RWPE1 (cell line): ENCODE measurements around the gene NAXE.

Source experiments
- CTCF ChIA-PET: fragments of 350-600 bp; sonication (Branson Sonifier 250); formaldehyde crosslinking; extraction: SDS; loops from one replicate; lab custom pipeline; 2021; lab: Yijun Ruan, JAX
- POLR2A ChIA-PET: fragments of 400-600 bp; formaldehyde crosslinking; extraction: SDS; loops from one replicate; lab custom pipeline; 2020; ENCODE audit warnings: antibody characterized with exemption; ENCODE audit not compliant: low non-redundant PET; lab: Yijun Ruan, JAX
- DNase-seq: peaks from one replicate; pipeline ENCODE4 v3.0.0; 2012; ENCODE audit warnings: low spot score
- H3K27ac ChIP-seq: fragments of 450-650 bp; 2 replicates; pipeline ENCODE4 v1.5.1; 2017
- CTCF ChIP-seq: fragments of 450-650 bp; conservative IDR thresholded peaks from 2 replicates; pipeline ENCODE4 v1.5.1; 2017; ENCODE audit warnings: low read depth, mild to moderate bottlenecking

The NAXE gene

GRCh38 chr1:156560585-156561163 lies 30.9 kb upstream of the NAXE start:
- ChIA-PET CTCF (no interaction called here), POLR2A (no interaction called here)
- no peak for DNase-seq
- no peak for TF ChIP-seq CTCF
- no peak overlapping the region for H3K27ac ChIP-seq

GRCh38 chr1:156565519-156565918 lies 26.1 kb upstream of the NAXE start:
- H3K27ac ChIP-seq = no peak overlapping the region
- POLR2A ChIA-PET = no interaction called here
- no peak for DNase-seq
- CTCF ChIA-PET = no interaction called here
- no peak for TF ChIP-seq CTCF

- POLR2A ChIA-PET = no interaction called here
Observed at GRCh38 chr1:156566436-156566835, 25.1 kb upstream of the NAXE start.

GRCh38 chr1:156571261-156571852 lies 20.2 kb upstream of the NAXE start:
- peak overlapping the region; percentile 72; the same call in 1 of the 2 replicates for H3K27ac ChIP-seq
- ChIA-PET CTCF (interaction anchor here (0.8 kb wide), 2 partner anchors 8 to 37 kb away, joined by 3 read pairs; partner anchors contain the start of gene TTC24), POLR2A (interaction anchor here (0.6 kb wide), 1 partner anchor 220 kb away, joined by 4 read pairs; no protein-coding TSS in a partner anchor)
- no peak for TF ChIP-seq CTCF
- DNase-seq = peak; percentile 61

More at GRCh38 chr1:156566436-156566835, 25.1 kb upstream of the NAXE start:
- no peak for TF ChIP-seq CTCF
- CTCF ChIA-PET = no interaction called here
- no peak overlapping the region for H3K27ac ChIP-seq
- DNase-seq = no peak

- ChIA-PET POLR2A (no interaction called here), CTCF (interaction anchor here (0.8 to 1.0 kb wide), 2 partner anchors 36 to 71 kb away, joined by 3 to 5 read pairs; no protein-coding TSS in a partner anchor)
- H3K27ac ChIP-seq = peak within 1 kb of the TSS; percentile 72
- no peak for TF ChIP-seq CTCF
- DNase-seq = peak; percentile 94
Observed at GRCh38 chr1:156571919-156572662, 19.5 kb upstream of the NAXE start, which contains the start of gene IQGAP3. IQGAP3 (minus strand) TSS chr1:156572565; CDS start chr1:156572529, 36 bp downstream.

- no peak for TF ChIP-seq CTCF
- no peak for DNase-seq
- peak overlapping the region; percentile 72 for H3K27ac ChIP-seq
- POLR2A ChIA-PET = no interaction called here
- CTCF ChIA-PET = interaction anchor here (1.0 kb wide), 1 partner anchor 71 kb away, joined by 5 read pairs; no protein-coding TSS in a partner anchor
Observed at GRCh38 chr1:156572663-156573018, 18.9 kb upstream of the NAXE start.
